Measurements from ENCODE around the gene C1QTNF6. TPM values are rescaled to one million over a fixed set of nuclear protein-coding genes. Genes with fewer than 3 reads are reported as not detected.

Gene C1QTNF6
- total RNA-seq, 1 donor from 2014 or later = 7.7 TPM

GRCh38 chr22:37187552-37187890 is 526 bp downstream of the C1QTNF6 start:
- no peak for DNase-seq (ENCODE audit: low spot score)
- H3K4me3 Mint-ChIP-seq (ENCODE audit: low read depth) = no peak overlapping the region
- intact Hi-C loops (cut with micrococcal nuclease) = no loop called here
- H3K27me3 Mint-ChIP-seq (ENCODE audit: low read depth) = no peaks in the 10 kb centered on the region
- H3K36me3 Mint-ChIP-seq (ENCODE audit: low read depth) = peaks cover 13% of the 10 kb centered on the region
- peaks cover 2% of the 10 kb centered on the region for H3K9me3 Mint-ChIP-seq
- H3K4me1 Mint-ChIP-seq (ENCODE audit: low read depth) = peaks cover 34% of the 10 kb centered on the region
- H3K27ac Mint-ChIP-seq = no peak overlapping the region

GRCh38 chr22:37186997-37187522 is 987 bp downstream of the C1QTNF6 start:
- Mint-ChIP-seq H3K9me3 (no peaks in the 10 kb centered on the region), H3K27ac (no peak overlapping the region), H3K27me3 (ENCODE audit: low read depth) (no peaks in the 10 kb centered on the region), H3K4me1 (ENCODE audit: low read depth) (peaks cover 33% of the 10 kb centered on the region), H3K4me3 (ENCODE audit: low read depth) (no peak overlapping the region), H3K36me3 (ENCODE audit: low read depth) (peaks cover 11% of the 10 kb centered on the region)
- no peak for DNase-seq (ENCODE audit: low spot score)
- intact Hi-C loops (cut with micrococcal nuclease) = no loop called here

- intact Hi-C loops (cut with micrococcal nuclease) = no loop called here
- Mint-ChIP-seq H3K27me3 (ENCODE audit: low read depth) (no peaks in the 10 kb centered on the region), H3K36me3 (ENCODE audit: low read depth) (peaks cover 11% of the 10 kb centered on the region), H3K27ac (peak overlapping the region; percentile 69), H3K4me1 (ENCODE audit: low read depth) (peaks cover 35% of the 10 kb centered on the region), H3K4me3 (ENCODE audit: low read depth) (peak overlapping the region; percentile 56), H3K9me3 (no peaks in the 10 kb centered on the region)
- peak; percentile 58 for DNase-seq (ENCODE audit: low spot score)
These were observed 1.6 kb downstream of the C1QTNF6 start for GRCh38 chr22:37186228-37186996.

DNA sequence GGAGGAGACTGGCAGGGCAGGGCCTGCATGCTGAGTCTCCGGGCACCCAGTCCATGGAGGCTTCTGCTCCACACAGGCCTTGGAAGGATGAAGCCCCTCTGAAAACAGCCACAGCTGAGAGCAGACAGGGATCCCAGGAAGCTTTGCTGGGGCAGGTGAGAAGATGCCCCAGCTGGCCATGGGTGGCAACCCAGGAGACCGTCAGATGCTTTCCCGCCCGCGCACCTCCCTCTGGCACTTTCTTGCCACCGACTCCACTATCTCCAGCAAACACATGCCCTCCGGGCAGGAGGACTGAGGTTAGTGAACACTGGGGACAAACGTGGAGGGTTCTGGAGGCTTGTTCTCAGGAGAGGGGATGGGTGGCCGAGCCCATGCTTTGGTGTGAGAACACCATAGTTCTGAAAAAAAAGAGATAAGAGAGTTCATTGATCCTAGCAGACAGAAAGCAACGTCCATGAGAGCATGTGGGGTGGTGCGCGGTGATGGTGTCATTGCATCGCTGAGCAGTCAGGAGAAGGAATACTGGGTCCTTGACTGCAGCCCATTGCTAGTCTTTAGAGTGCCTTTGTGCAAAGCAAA is 2.3 kb downstream of the C1QTNF6 start:
- Mint-ChIP-seq H3K27ac (peak overlapping the region; percentile 69), H3K9me3 (no peaks in the 10 kb centered on the region), H3K27me3 (ENCODE audit: low read depth) (no peaks in the 10 kb centered on the region), H3K4me1 (ENCODE audit: low read depth) (peaks cover 35% of the 10 kb centered on the region), H3K36me3 (ENCODE audit: low read depth) (peaks cover 11% of the 10 kb centered on the region), H3K4me3 (ENCODE audit: low read depth) (peak overlapping the region; percentile 56)
- intact Hi-C loops (cut with micrococcal nuclease) = no loop called here
- DNase-seq (ENCODE audit: low spot score) = no peak

- DNase-seq (ENCODE audit: low spot score) = no peak
- H3K27ac Mint-ChIP-seq = no peak overlapping the region
- intact Hi-C loops (cut with micrococcal nuclease) = no loop called here
- peaks cover 35% of the 10 kb centered on the region for H3K4me1 Mint-ChIP-seq (ENCODE audit: low read depth)
- no peak overlapping the region for H3K4me3 Mint-ChIP-seq (ENCODE audit: low read depth)
- H3K36me3 Mint-ChIP-seq (ENCODE audit: low read depth) = peaks cover 6% of the 10 kb centered on the region
- H3K9me3 Mint-ChIP-seq = no peaks in the 10 kb centered on the region
- H3K27me3 Mint-ChIP-seq (ENCODE audit: low read depth) = no peaks in the 10 kb centered on the region
These were observed 3.1 kb downstream of the C1QTNF6 start for GRCh38 chr22:37184816-37185541.

GRCh38 chr22:37184380-37184755 is 3.7 kb downstream of the C1QTNF6 start:
- Mint-ChIP-seq H3K4me3 (ENCODE audit: low read depth) (no peak overlapping the region), H3K9me3 (no peaks in the 10 kb centered on the region), H3K4me1 (ENCODE audit: low read depth) (peaks cover 33% of the 10 kb centered on the region), H3K27me3 (ENCODE audit: low read depth) (no peaks in the 10 kb centered on the region), H3K36me3 (ENCODE audit: low read depth) (peaks cover 4% of the 10 kb centered on the region), H3K27ac (no peak overlapping the region)
- intact Hi-C loops (cut with micrococcal nuclease) = no loop called here
- DNase-seq (ENCODE audit: low spot score) = no peak

DNA sequence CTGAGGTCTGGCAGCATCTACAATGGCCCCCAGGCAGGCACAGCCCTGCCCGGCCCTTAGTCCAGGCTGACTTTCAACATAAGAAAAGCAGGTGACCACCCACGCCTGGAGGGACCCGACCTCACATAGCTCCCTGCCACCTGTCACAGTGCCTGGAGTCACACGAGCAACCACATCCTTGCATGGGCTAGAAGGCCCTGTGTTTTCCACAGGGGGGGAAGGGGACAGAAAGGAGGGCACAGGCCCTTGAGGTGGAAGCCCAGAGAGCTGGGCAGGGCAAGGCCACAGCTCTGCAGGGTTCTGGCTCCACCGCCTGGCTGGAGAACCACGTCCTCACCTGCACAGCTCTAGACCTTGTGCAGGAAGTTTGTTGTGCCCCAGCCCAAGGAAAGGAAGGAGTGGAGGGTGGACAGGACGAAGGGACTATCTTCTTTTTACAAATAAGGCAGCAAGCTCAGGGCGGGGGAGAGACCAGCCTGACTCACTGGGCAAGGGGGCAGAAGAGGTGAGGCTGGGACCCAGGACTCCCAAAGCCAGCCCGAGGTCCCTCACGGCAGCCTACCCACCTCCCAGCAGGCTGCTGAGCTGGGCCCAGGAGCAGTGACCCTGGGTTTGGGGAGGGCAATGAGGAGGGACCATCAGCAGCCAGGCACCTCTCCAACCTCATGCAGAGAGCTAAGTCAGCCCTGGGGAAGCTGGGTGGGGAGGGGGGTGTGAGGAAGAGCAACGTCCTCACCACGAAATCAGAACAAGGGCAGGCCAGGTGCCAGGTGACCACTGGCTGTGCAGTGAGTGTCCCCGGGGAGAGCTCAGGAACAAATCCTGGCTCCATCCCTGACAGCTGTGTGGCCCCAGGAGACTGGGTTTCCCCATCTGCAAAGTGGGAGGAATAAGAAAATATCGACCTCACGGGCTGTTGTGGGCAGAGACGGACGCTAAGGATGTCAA is 4.3 kb downstream of the C1QTNF6 start:
- no peak overlapping the region for H3K4me3 Mint-ChIP-seq (ENCODE audit: low read depth)
- H3K27ac Mint-ChIP-seq = peak overlapping the region; percentile 29
- no peaks in the 10 kb centered on the region for H3K9me3 Mint-ChIP-seq
- H3K27me3 Mint-ChIP-seq (ENCODE audit: low read depth) = no peaks in the 10 kb centered on the region
- no peak for DNase-seq (ENCODE audit: low spot score)
- intact Hi-C loops (cut with micrococcal nuclease) = no loop called here
- H3K36me3 Mint-ChIP-seq (ENCODE audit: low read depth) = peaks cover 2% of the 10 kb centered on the region
- peaks cover 28% of the 10 kb centered on the region for H3K4me1 Mint-ChIP-seq (ENCODE audit: low read depth)

- Mint-ChIP-seq H3K36me3 (ENCODE audit: low read depth) (peaks cover 2% of the 10 kb centered on the region), H3K27ac (no peak overlapping the region), H3K4me3 (ENCODE audit: low read depth) (no peak overlapping the region), H3K9me3 (no peaks in the 10 kb centered on the region), H3K4me1 (ENCODE audit: low read depth) (peaks cover 24% of the 10 kb centered on the region), H3K27me3 (ENCODE audit: low read depth) (no peaks in the 10 kb centered on the region)
- no peak for DNase-seq (ENCODE audit: low spot score)
- intact Hi-C loops (cut with micrococcal nuclease) = no loop called here
These were observed 5.2 kb downstream of the C1QTNF6 start for GRCh38 chr22:37182949-37183245.

DNA sequence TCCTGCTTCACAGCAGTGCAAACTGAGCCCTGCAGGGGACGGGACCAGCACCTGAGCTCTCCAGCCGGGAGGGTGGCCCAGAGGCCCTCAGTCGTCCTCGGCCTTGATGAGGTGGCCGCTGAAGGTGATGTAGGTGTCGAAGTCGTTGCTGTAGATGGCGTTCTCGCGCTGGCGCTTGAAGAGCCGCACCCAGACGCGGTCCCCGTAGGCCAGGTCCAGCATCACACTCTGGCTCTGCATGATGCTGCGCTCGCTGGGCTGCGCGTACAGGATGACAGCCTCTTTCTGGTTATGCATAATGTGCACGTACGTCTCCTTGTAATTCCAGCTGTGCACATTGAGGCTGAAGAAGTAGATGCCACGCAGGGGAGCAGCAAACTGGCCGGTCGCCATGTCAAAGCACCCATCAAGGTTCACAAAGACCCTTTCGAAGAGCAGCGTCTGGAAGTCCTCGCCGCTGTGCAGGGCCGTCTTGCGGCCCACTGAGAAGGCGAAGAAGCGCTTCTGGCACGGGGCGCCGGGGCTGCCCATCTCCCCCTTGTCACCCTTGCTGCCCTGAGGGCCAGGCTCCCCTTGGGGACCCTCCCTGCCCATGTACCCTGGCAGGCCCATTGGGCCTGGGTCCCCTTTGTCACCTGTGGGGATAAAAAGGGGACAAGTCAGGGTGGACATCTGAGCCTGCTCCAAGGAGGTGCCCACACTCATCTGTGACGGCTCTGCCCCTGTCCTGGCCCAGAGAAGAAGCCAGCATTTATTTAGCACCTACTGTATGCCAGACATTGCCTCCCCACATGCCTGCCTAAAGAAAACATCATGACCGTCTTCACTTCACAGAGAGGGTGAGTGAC is 5.7 kb downstream of the C1QTNF6 start:
- H3K27ac Mint-ChIP-seq = no peak overlapping the region
- H3K4me3 Mint-ChIP-seq (ENCODE audit: low read depth) = no peak overlapping the region
- DNase-seq (ENCODE audit: low spot score) = no peak
- intact Hi-C loops (cut with micrococcal nuclease) = no loop called here
- H3K36me3 Mint-ChIP-seq (ENCODE audit: low read depth) = peaks cover 2% of the 10 kb centered on the region
- H3K4me1 Mint-ChIP-seq (ENCODE audit: low read depth) = peaks cover 20% of the 10 kb centered on the region
- no peaks in the 10 kb centered on the region for H3K9me3 Mint-ChIP-seq
- H3K27me3 Mint-ChIP-seq (ENCODE audit: low read depth) = no peaks in the 10 kb centered on the region

GRCh38 chr22:37181681-37182080 is 6.4 kb downstream of the C1QTNF6 start:
- no peak overlapping the region for H3K4me3 Mint-ChIP-seq (ENCODE audit: low read depth)
- H3K27ac Mint-ChIP-seq = peak overlapping the region; percentile 14
- intact Hi-C loops (cut with micrococcal nuclease) = no loop called here
- no peaks in the 10 kb centered on the region for H3K27me3 Mint-ChIP-seq (ENCODE audit: low read depth)
- H3K4me1 Mint-ChIP-seq (ENCODE audit: low read depth) = peaks cover 19% of the 10 kb centered on the region
- H3K9me3 Mint-ChIP-seq = no peaks in the 10 kb centered on the region
- peaks cover 2% of the 10 kb centered on the region for H3K36me3 Mint-ChIP-seq (ENCODE audit: low read depth)
- DNase-seq (ENCODE audit: low spot score) = no peak

GRCh38 chr22:37180531-37181231 is 7.4 kb downstream of the C1QTNF6 start:
- Mint-ChIP-seq H3K4me1 (ENCODE audit: low read depth) (peaks cover 14% of the 10 kb centered on the region), H3K27me3 (ENCODE audit: low read depth) (no peaks in the 10 kb centered on the region), H3K4me3 (ENCODE audit: low read depth) (no peak overlapping the region), H3K27ac (no peak overlapping the region), H3K36me3 (ENCODE audit: low read depth) (peaks cover 2% of the 10 kb centered on the region), H3K9me3 (no peaks in the 10 kb centered on the region)
- intact Hi-C loops (cut with micrococcal nuclease) = no loop called here
- DNase-seq (ENCODE audit: low spot score) = no peak

All from activated T-helper 2 cell treated with anti-CD3 and anti-CD28 coated beads, Interferon-gamma antibody, Interleukin-2, Interleukin-4, amounts not matched to agents 10 μg/mL and 5 μg/mL and 100 μg/mL, durations not matched to agents 14 hours and 24 hours and 36 hours (primary cell).